GM06990 (cell line): ENCODE data around the gene IPO9.
"Not testable (repeated sequence)": the region's sequence is repeated elsewhere in the genome, so short reads cannot be mapped to it uniquely, and the experiment has no call there.

Source experiments
- DNase-seq: peaks from one replicate; pipeline ENCODE4 v3.0.0-alpha.2; 2011; ENCODE audit not compliant: insufficient read length; ENCODE audit errors: extremely low read depth
- H3K27me3 ChIP-seq: replicated peaks from 2 replicates; pipeline ENCODE4 v1.6.0; 2011; ENCODE audit warnings: low read length; ENCODE audit not compliant: control insufficient read depth, insufficient read depth
- H3K36me3 ChIP-seq: 2 replicates; pipeline ENCODE4 v1.5.1; 2011; ENCODE audit warnings: low read length; ENCODE audit not compliant: control insufficient read depth, insufficient read depth
- H3K4me3 ChIP-seq: replicated peaks from 2 replicates; pipeline ENCODE4 v1.5.1; 2011; ENCODE audit warnings: low read depth, mild to moderate bottlenecking, control low read depth, low read length
- CTCF ChIP-seq: IDR thresholded peaks from 2 replicates; pipeline ENCODE4 v1.5.1; 2011; ENCODE audit warnings: low read length, control low read depth, mild to moderate bottlenecking, inconsistent platforms; ENCODE audit not compliant: insufficient read depth, poor library complexity, severe bottlenecking

The IPO9 gene

GRCh38 chr1:201828217-201828819, 639 bp upstream of the IPO9 start:
- H3K4me3 ChIP-seq = peak overlapping the region; percentile 46
- TF ChIP-seq CTCF = no peak
- no peaks in the 10 kb centered on the region for H3K36me3 ChIP-seq
- no peaks in the 10 kb centered on the region for H3K27me3 ChIP-seq
- no peak for DNase-seq

DNA sequence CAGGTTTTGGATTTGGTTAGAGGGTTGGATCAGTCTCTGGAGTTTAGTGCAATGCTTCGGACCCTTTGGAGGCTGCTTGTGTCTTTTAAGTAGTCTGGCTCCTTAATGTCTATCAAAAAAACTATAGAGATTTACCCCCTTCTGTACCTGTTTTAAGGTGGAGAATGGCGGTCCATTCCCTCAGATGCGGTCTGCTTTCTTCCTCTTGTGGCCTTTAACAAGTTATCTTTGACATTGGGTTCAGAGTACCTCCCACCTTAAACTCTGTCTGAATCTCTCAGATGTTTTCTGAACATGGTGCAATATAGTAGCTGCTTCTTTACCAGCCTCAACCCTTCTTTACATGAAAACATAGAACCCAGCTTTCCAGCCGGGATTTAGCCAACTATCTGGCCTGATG, 2.4 kb downstream of the IPO9 start:
- DNase-seq = no peak
- TF ChIP-seq CTCF = no peak
- Histone ChIP-seq H3K4me3 (no peak overlapping the region), H3K27me3 (no peaks in the 10 kb centered on the region), H3K36me3 (no peaks in the 10 kb centered on the region; the same call in 1 of the 2 replicates)

DNA sequence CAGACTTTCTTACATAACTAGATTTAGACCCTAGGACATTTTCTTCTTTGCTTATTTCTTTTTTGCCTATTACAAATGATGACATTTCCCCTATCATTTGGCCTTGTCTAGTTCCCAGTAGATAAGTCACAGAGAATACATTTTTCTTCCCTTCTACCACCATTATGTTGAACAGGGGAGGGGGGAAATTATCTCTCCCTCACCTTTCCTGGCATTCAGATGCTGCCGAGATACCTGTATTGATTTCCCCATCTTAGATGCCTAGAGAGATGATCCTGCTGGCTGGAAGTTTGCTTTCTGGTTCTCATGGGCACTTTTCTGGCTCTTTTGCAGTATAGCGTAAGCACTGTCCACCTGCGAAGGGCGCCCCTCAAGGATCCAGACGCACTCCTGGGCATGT, 5.7 kb downstream of the IPO9 start:
- no peak overlapping the region for H3K4me3 ChIP-seq
- H3K36me3 ChIP-seq = no peaks in the 10 kb centered on the region; the same call in 1 of the 2 replicates
- no peaks in the 10 kb centered on the region for H3K27me3 ChIP-seq
- no peak for TF ChIP-seq CTCF
- no peak for DNase-seq

DNA sequence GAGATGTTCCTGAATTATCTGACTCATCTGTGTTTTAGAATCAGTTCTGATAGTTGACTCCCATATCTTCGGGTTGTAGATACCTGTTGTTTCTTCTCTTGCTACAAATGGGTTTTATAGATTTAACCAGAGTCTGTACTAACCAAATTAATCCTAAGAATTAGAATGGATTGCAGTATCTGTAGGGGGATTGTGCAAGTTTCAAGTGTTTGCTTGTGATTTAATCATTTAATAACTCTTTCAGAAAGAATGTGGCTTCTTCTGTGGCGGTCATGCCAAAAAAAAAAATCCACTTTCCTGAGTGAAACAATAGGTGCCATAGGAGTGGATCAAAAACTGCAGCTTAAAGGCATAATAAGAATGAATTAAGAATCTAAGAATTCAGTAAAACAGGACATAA, 9.4 kb downstream of the IPO9 start:
- Histone ChIP-seq H3K4me3 (no peak overlapping the region), H3K27me3 (no peaks in the 10 kb centered on the region), H3K36me3 (no peaks in the 10 kb centered on the region; the same call in none of the 2 replicates)
- TF ChIP-seq CTCF = no peak
- no peak for DNase-seq

DNA sequence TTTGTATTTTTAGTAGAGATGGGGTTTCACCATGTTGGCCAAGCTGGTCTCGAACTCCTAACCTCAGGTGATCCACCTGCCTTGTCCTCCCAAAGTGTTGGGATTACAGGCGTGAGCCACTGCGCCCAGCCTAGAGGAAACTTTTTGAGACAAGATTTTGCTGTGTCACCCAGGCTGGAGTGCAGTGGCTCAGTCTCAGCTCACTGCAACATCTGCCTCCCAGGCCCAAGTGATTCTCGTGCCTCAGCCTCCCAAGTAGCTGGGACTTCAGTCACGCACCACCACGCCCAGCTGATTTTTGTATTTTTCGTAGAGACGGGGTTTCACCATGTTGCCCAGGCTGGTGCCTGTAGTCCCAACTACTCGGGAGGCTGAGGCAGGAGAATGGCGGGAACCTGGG, 10.1 kb downstream of the IPO9 start:
- not testable (repeated sequence) for H3K36me3 ChIP-seq, H3K27me3 ChIP-seq, DNase-seq, H3K4me3 ChIP-seq

GRCh38 chr1:201840055-201840454, 11.1 kb downstream of the IPO9 start:
- H3K36me3 ChIP-seq = no peaks in the 10 kb centered on the region; the same call in none of the 2 replicates
- H3K4me3 ChIP-seq = no peak overlapping the region
- TF ChIP-seq CTCF = no peak
- H3K27me3 ChIP-seq = no peaks in the 10 kb centered on the region
- no peak for DNase-seq
